ENCODE data around the gene GUSB. TPM values are rescaled to one million over a fixed set of nuclear protein-coding genes. Genes with fewer than 3 reads are reported as not detected.

Gene GUSB
- total and polyA plus RNA-seq, 9 of the 15 experiments (the other 6 are each of a cell fraction or from before 2014, with no cell fraction given): 22.7 to 102 (median 60.1) TPM

- TF ChIP-seq, protein P1, sequence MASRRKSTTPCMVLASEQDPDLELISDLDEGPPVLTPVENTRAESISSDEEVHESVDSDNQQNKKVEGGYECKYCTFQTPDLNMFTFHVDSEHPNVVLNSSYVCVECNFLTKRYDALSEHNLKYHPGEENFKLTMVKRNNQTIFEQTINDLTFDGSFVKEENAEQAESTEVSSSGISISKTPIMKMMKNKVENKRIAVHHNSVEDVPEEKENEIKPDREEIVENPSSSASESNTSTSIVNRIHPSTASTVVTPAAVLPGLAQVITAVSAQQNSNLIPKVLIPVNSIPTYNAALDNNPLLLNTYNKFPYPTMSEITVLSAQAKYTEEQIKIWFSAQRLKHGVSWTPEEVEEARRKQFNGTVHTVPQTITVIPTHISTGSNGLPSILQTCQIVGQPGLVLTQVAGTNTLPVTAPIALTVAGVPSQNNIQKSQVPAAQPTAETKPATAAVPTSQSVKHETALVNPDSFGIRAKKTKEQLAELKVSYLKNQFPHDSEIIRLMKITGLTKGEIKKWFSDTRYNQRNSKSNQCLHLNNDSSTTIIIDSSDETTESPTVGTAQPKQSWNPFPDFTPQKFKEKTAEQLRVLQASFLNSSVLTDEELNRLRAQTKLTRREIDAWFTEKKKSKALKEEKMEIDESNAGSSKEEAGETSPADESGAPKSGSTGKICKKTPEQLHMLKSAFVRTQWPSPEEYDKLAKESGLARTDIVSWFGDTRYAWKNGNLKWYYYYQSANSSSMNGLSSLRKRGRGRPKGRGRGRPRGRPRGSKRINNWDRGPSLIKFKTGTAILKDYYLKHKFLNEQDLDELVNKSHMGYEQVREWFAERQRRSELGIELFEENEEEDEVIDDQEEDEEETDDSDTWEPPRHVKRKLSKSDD (conservative IDR thresholded peaks at IDR 0.05; ENCODE audit: low read length): no peak
- TF ChIP-seq MXI1 (IDR thresholded peaks at IDR 0.05; ENCODE audit: low read depth, low read length) (no peak), POLR2A (conservative IDR thresholded peaks at IDR 0.05) (no peak), PRPF4 (IDR thresholded peaks at IDR 0.05; ENCODE audit: insufficient read depth, low read depth, low read length, poor library complexity, severe bottlenecking) (no peak), L3MBTL2 (IDR thresholded peaks at IDR 0.05) (no peak), ZNF518B (CRISPR knock-in tag; IDR thresholded peaks at IDR 0.05) (no peak), E2F6 (IDR thresholded peaks at IDR 0.05; ENCODE audit: borderline replicate concordance in 1 of 2, extremely low read depth in 1 of 2, insufficient read depth in 1 of 2, insufficient read length in 1 of 2, low read depth in 1 of 2, low read length in 1 of 2, poor library complexity in 1 of 2, severe bottlenecking in 1 of 2) (no peak), RAD51 (IDR thresholded peaks at IDR 0.05; ENCODE audit: borderline replicate concordance, low read depth) (no peak), ZNF384 (IDR thresholded peaks at IDR 0.05; ENCODE audit: low read depth, low read length) (no peak), MCM5 (IDR thresholded peaks at IDR 0.05; ENCODE audit: low read depth) (no peak), ZBTB33 (CRISPR knock-in tag; IDR thresholded peaks at IDR 0.05) (no peak), CHD2 (IDR thresholded peaks at IDR 0.05; ENCODE audit: low read depth, low read length) (no peak), CAMTA2 (CRISPR knock-in tag; conservative IDR thresholded peaks at IDR 0.05) (no peak), SMARCC2 (IDR thresholded peaks at IDR 0.05; ENCODE audit: low read depth) (no peak), ZNF316 (IDR thresholded peaks at IDR 0.05) (peak; percentile 84), ATF7 (IDR thresholded peaks at IDR 0.05) (no peak), TAL1 (IDR thresholded peaks at IDR 0.05) (peak; percentile 47; the same call in 1 of the 2 replicates)
- TF ChIP-seq, protein P2, sequence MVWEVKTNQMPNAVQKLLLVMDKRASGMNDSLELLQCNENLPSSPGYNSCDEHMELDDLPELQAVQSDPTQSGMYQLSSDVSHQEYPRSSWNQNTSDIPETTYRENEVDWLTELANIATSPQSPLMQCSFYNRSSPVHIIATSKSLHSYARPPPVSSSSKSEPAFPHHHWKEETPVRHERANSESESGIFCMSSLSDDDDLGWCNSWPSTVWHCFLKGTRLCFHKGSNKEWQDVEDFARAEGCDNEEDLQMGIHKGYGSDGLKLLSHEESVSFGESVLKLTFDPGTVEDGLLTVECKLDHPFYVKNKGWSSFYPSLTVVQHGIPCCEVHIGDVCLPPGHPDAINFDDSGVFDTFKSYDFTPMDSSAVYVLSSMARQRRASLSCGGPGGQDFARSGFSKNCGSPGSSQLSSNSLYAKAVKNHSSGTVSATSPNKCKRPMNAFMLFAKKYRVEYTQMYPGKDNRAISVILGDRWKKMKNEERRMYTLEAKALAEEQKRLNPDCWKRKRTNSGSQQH (CRISPR knock-in tag; IDR thresholded peaks at IDR 0.05): no peak
Observed at GRCh38 chr7:65988084-65988483, 6.1 kb upstream of the GUSB start (continued).

All from K562 (cell line).